SU-DHL-6 (cell line): ENCODE data around the gene OSBPL9.

Experiments used
- CTCF ChIP-seq: fragments of 200-600 bp; sonication (generic); IDR thresholded peaks from one replicate; pipeline ENCODE4 v1.5.1; 2017; ENCODE audit warnings: antibody characterized with exemption, mild to moderate bottlenecking, low read length, moderate library complexity; ENCODE audit not compliant: insufficient read depth, poor library complexity, severe bottlenecking
- EZH2phosphoT487 ChIP-seq: fragments of 200-600 bp; sonication (generic), shearing (Covaris generic); conservative IDR thresholded peaks from 2 replicates; pipeline ENCODE4 v1.6.1; 2018; ENCODE audit warnings: mild to moderate bottlenecking, antibody characterized with exemption, low read length, moderate library complexity, mixed read lengths

GRCh38 chr1:51693419-51694155, 76.7 kb downstream of the OSBPL9 start:
- TF ChIP-seq CTCF (no peak), EZH2phosphoT487 (no peak)
